ENCODE results near the gene NGF. TPM values are rescaled to one million over a fixed set of nuclear protein-coding genes. Genes with fewer than 3 reads are reported as not detected.

Gene NGF
- total RNA-seq, 2 donors from 2014 or later = 5.1 to 12.0 TPM

Other genes starting within 250 kb of the NGF start
- 10 to 100 TPM; 11.1 to 17.4 TPM for gene TSPAN2, start 248.7 kb downstream of the NGF start, total RNA-seq

Data from right atrium auricular region (tissue), 2 donors.